HepG2 (cell line): Measurements from ENCODE around the gene ADAMTS4. TPM values are rescaled to one million over a fixed set of nuclear protein-coding genes. Genes with fewer than 3 reads are reported as not detected.

Experiments
- ATAC-seq: fragments of 200-7000 bp; cut with Tn5 transposase; 3 replicates; pipeline ENCODE4 v1.9.1; 2020; ENCODE audit warnings: mild to moderate bottlenecking, moderate library complexity
- BruUV-seq: library from RNA; stranded (reverse); fragments of 400-500 nt; replicated peaks from 2 replicates; lab custom pipeline; 2021; lab: Mats Ljungman, UMichigan
- CTCF ChIA-PET: fragments of 300-600 bp; formaldehyde crosslinking; extraction: SDS; loops from one replicate; lab custom pipeline; 2021; ENCODE audit warnings: low total read pairs, inconsistent platforms, low intra/inter-chr PET ratio; lab: Yijun Ruan, JAX
- POLR2A ChIA-PET: fragments of 350-600 bp; sonication (Branson Sonifier 250); formaldehyde crosslinking; loops from one replicate; lab custom pipeline; 2020; ENCODE audit warnings: antibody characterized with exemption, inconsistent platforms; lab: Yijun Ruan, JAX
- DNase-seq: peaks from one replicate; pipeline ENCODE4 v3.0.0-alpha.2; 2015; ENCODE audit warnings: low spot score
- FAIRE-seq: peaks from 3 replicates; lab custom pipeline; 2011; peaks lifted over from hg19 to GRCh38; lab: Jason Lieb, UNC
- H2AFZ ChIP-seq: one replicate; pipeline ENCODE4 v1.6.1; 2011; ENCODE audit warnings: low read length, inconsistent platforms
- H3K27ac ChIP-seq: fragments of 300-600 bp; 3 replicates; pipeline ENCODE4 v1.8.0; 2011; ENCODE audit warnings: mixed run types, mild to moderate bottlenecking, mixed read lengths, low read length, inconsistent platforms; ENCODE audit not compliant: insufficient read depth; ENCODE audit errors: extremely low read length
- H3K27me3 ChIP-seq, 2 experiments: fragments of 200-600 bp in 1 of 2; 2 replicates in 1 of 2; 3 replicates in 1 of 2; pipeline versions ENCODE4 v1.6.0 to v1.8.0; 2011; ENCODE audit warnings: low read length in 2 of 2, mild to moderate bottlenecking in 2 of 2, moderate library complexity in 2 of 2, inconsistent platforms in 1 of 2; ENCODE audit not compliant: insufficient read depth in 2 of 2, control insufficient read depth in 1 of 2
- H3K36me3 ChIP-seq, 2 experiments: fragments of 200-600 bp in 1 of 2; replicated peaks in 1 of 2; 2 replicates in 1 of 2; 3 replicates in 1 of 2; pipeline versions ENCODE4 v1.5.1 to v1.8.0; 2011; ENCODE audit warnings: low read length in 2 of 2, inconsistent platforms in 1 of 2; ENCODE audit not compliant: insufficient read depth in 2 of 2, control insufficient read depth in 1 of 2
- H3K4me1 ChIP-seq: 2 replicates; pipeline ENCODE4 v1.5.1; 2012; ENCODE audit warnings: low read length, inconsistent platforms; ENCODE audit not compliant: insufficient read depth
- H3K4me2 ChIP-seq: 2 replicates; pipeline ENCODE4 v1.6.0; 2011; ENCODE audit warnings: low read depth, low read length, inconsistent platforms
- H3K4me3 ChIP-seq, 3 experiments: fragments of 200-600 bp in 1 of 3; sonication (generic), shearing (Covaris generic) in 1 of 3; replicated peaks in 1 of 3; 2 replicates each; pipeline ENCODE4 v1.5.1; 2011 to 2016; ENCODE audit warnings: low read length in 3 of 3, inconsistent platforms in 2 of 3, low read depth in 2 of 3, mild to moderate bottlenecking in 2 of 3, control low read depth in 1 of 3, mixed read lengths in 1 of 3; ENCODE audit not compliant: insufficient read depth in 1 of 3
- H3K79me2 ChIP-seq: one replicate; pipeline ENCODE4 v1.6.1; 2011; ENCODE audit warnings: low read length, inconsistent platforms; ENCODE audit not compliant: insufficient read depth
- H3K9ac ChIP-seq: 2 replicates; pipeline ENCODE4 v1.6.0; 2011; ENCODE audit warnings: mild to moderate bottlenecking, low read depth, low read length, inconsistent platforms; ENCODE audit not compliant: insufficient read depth
- H3K9me3 ChIP-seq: 2 replicates; pipeline ENCODE4 v1.5.1; 2012; ENCODE audit warnings: mild to moderate bottlenecking, low read length
- H4K20me1 ChIP-seq: 2 replicates; pipeline ENCODE4 v1.6.0; 2011; ENCODE audit warnings: inconsistent platforms, mild to moderate bottlenecking, low read length, moderate library complexity; ENCODE audit not compliant: insufficient read depth
- CAMTA2 ChIP-seq: sonication (generic); formaldehyde crosslinking; IDR thresholded peaks from 2 replicates; pipeline ENCODE4 v1.4.0; 2020; ENCODE audit warnings: mild to moderate bottlenecking, missing genetic modification reagents, borderline replicate concordance
- ETV6 ChIP-seq: sonication (generic); formaldehyde crosslinking; conservative IDR thresholded peaks from 2 replicates; pipeline ENCODE4 v1.4.0; 2020; ENCODE audit warnings: missing genetic modification reagents
- HDAC1 ChIP-seq: sonication (generic); formaldehyde crosslinking; IDR thresholded peaks from 2 replicates; pipeline ENCODE4 v1.5.1; 2020; ENCODE audit warnings: mild to moderate bottlenecking, missing genetic modification reagents
- HOXA5 ChIP-seq: sonication (generic); formaldehyde crosslinking; IDR thresholded peaks from 2 replicates; pipeline ENCODE4 v1.4.0; 2020; ENCODE audit warnings: missing genetic modification reagents
- HOXA9 ChIP-seq: sonication (generic); formaldehyde crosslinking; IDR thresholded peaks from 2 replicates; pipeline ENCODE4 v1.8.1; 2022; ENCODE audit warnings: missing genetic modification reagents, mild to moderate bottlenecking, moderate library complexity, borderline replicate concordance
- JUND ChIP-seq: sonication (generic); formaldehyde crosslinking; IDR thresholded peaks from 2 replicates; pipeline ENCODE4 v1.8.0; 2022; ENCODE audit warnings: mild to moderate bottlenecking, missing genetic modification reagents
- KAT7 ChIP-seq: IDR thresholded peaks from 2 replicates; pipeline ENCODE4 v1.6.1; 2018; ENCODE audit warnings: borderline replicate concordance, missing compliant biosample characterization
- MAFK ChIP-seq, 2 experiments: IDR thresholded peaks in 1 of 2; conservative IDR thresholded peaks in 1 of 2; 2 replicates each; pipeline ENCODE4 v1.6.1; 2011; ENCODE audit warnings: improper control_type of control experiment in 2 of 2, low read length in 2 of 2
- MED1 ChIP-seq: sonication (generic); formaldehyde crosslinking; IDR thresholded peaks from 2 replicates; pipeline ENCODE4 v1.4.0; 2020; ENCODE audit warnings: missing genetic modification reagents
- MEIS1 ChIP-seq: sonication (generic); formaldehyde crosslinking; IDR thresholded peaks from 2 replicates; pipeline ENCODE4 v1.9.0; 2021; ENCODE audit warnings: mild to moderate bottlenecking, missing genetic modification reagents, moderate library complexity, borderline replicate concordance
- PTBP1 ChIP-seq: fragments of 200-400 bp; formaldehyde crosslinking; IDR thresholded peaks from 2 replicates; pipeline ENCODE4 v1.6.1; 2018; ENCODE audit warnings: low read length, low read depth; ENCODE audit not compliant: poor library complexity, severe bottlenecking
- RNF219 ChIP-seq: sonication (generic); formaldehyde crosslinking; IDR thresholded peaks from 2 replicates; pipeline ENCODE4 v1.5.0; 2020; ENCODE audit warnings: mild to moderate bottlenecking, missing genetic modification reagents
- SALL1 ChIP-seq: sonication (generic); formaldehyde crosslinking; IDR thresholded peaks from 2 replicates; pipeline ENCODE4 v1.8.0; 2022; ENCODE audit warnings: mild to moderate bottlenecking, missing genetic modification reagents
- SP140L ChIP-seq: sonication (generic); formaldehyde crosslinking; IDR thresholded peaks from 2 replicates; pipeline ENCODE4 v1.4.0; 2020; ENCODE audit warnings: missing genetic modification reagents, borderline replicate concordance
- ZNF10 ChIP-seq: sonication (generic); formaldehyde crosslinking; IDR thresholded peaks from 2 replicates; pipeline ENCODE4 v1.4.0; 2020; ENCODE audit warnings: mild to moderate bottlenecking, low read depth, missing genetic modification reagents, borderline replicate concordance
- ZNF552 ChIP-seq: sonication (generic); formaldehyde crosslinking; IDR thresholded peaks from 2 replicates; pipeline ENCODE4 v1.9.0; 2022; ENCODE audit warnings: missing genetic modification reagents, mild to moderate bottlenecking, borderline replicate concordance
- ZNF589 ChIP-seq: sonication (generic); formaldehyde crosslinking; conservative IDR thresholded peaks from 2 replicates; pipeline ENCODE4 v1.8.0; 2022; ENCODE audit warnings: mild to moderate bottlenecking, moderate library complexity, missing genetic modification reagents
- ZNF605 ChIP-seq: sonication (generic); formaldehyde crosslinking; IDR thresholded peaks from 2 replicates; pipeline ENCODE4 v1.8.0; 2022; ENCODE audit warnings: mild to moderate bottlenecking, missing genetic modification reagents
- ZNF614 ChIP-seq: IDR thresholded peaks from 2 replicates; pipeline ENCODE4 v1.6.1; 2018; ENCODE audit warnings: missing biosample characterization, missing genetic modification reagents, inconsistent platforms, borderline replicate concordance
- WGBS: methylation state at CpG from one replicate; pipeline ENCODE4 v1.1.6; 2017; ENCODE audit warnings: low lambda C conversion rate; 5-methylcytosine and 5-hydroxymethylcytosine counted together
- in situ Hi-C: cut with HindIII; loops from 2 replicates; pipeline ENCODE4 v1.10.0; 2017; ENCODE audit warnings: low pct_unique_long_range_greater_than_20kb; ENCODE audit not compliant: extremely low pct_ligation_motif_present
- intact Hi-C: fragments of 100-400 bp; cut with micrococcal nuclease; formaldehyde crosslinking; loops from one replicate; pipeline ENCODE4 v1.10.0; 2022; ENCODE audit not compliant: unreplicated experiment
- polyA plus RNA-seq, 8 experiments: library from polyadenylated mRNA; depleted of rRNA in 3 of 8; stranded (reverse) in 7 of 8; unstranded in 1 of 8; fragments of >200 nt; fragmentation: Illumina TruSeq in 4 of 8; extraction: Trizol in 4 of 8; gene quantifications; 2 replicates each; pipeline versions ENCODE4 v1.2.1 to v1.2.3, GENCODE V29; 2011 to 2016; ENCODE audit warnings: low read depth in 4 of 8, missing spikeins in 1 of 8, mixed read lengths in 1 of 8; ENCODE audit not compliant: insufficient read depth in 1 of 8
- total RNA-seq, 5 experiments: library from RNA; depleted of rRNA; stranded (reverse); fragments of >200 nt; fragmentation: Illumina TruSeq; extraction: Trizol; gene quantifications; 2 replicates each; pipeline ENCODE4 v1.2.3, GENCODE V29; 2016; ENCODE audit warnings: low read depth in 1 of 5

The ADAMTS4 gene
- total and polyA plus RNA-seq, 2 of the 13 experiments (the other 11 are each of a cell fraction or from before 2014, with no cell fraction given), result 0.51 to 1.7 TPM

GRCh38 chr1:161201836-161202712 is 3.2 kb upstream of the ADAMTS4 start, which contains the start of gene NDUFS2 (continued):
- TF ChIP-seq HOXA5 (CRISPR knock-in tag) (no peak), ZNF614 (no peak; the same call in 1 of the 2 replicates), KAT7 (CRISPR knock-in tag) (peak; percentile 80; the same call in 1 of the 2 replicates), JUND (CRISPR knock-in tag) (no peak)

GRCh38 chr1:161200992-161201835 is 2.4 kb upstream of the ADAMTS4 start:
- peak; percentile 5; the same call in 2 of the 3 replicates for ATAC-seq
- Histone ChIP-seq H3K4me3 (peak overlapping the region; percentile 41 to 85 (median 48); a peak in 5 of 6 replicates), H3K4me1 (peaks cover 85% of the 10 kb centered on the region), H3K27ac (peak overlapping the region; percentile 70), H3K36me3 (peaks cover 1 to 27% of the 10 kb centered on the region in 2 experiments; a peak in 4 of 5 replicates), H3K9ac (peak overlapping the region; percentile 90), H3K27me3 (no peaks in the 10 kb centered on the region; a peak in 1 of 5 replicates), H4K20me1 (no peaks in the 10 kb centered on the region), H3K9me3 (no peaks in the 10 kb centered on the region), H3K4me2 (peak overlapping the region; percentile 98), H2AFZ (peak overlapping the region; percentile 37), H3K79me2 (peaks cover 22% of the 10 kb centered on the region)
- in situ Hi-C loops, result no loop called here
- DNase-seq, result no peak
- ChIA-PET CTCF (no interaction called here), POLR2A (interaction anchor here (0.7 to 13.8 kb wide), 17 partner anchors 21 to 199 kb away, joined by 3 to 357 read pairs (median 7); partner anchors contain the start of genes APOA2, CFAP126, DEDD and PCP4L1)
- intact Hi-C loops, result no loop called here
- FAIRE-seq, result no peak
- 89% methylated on average over 12 of the region's 13 CpGs for WGBS
- TSS peak; percentile 77 for BruUV-seq
- peak; percentile 60; the same call in 1 of the 2 replicates for TF ChIP-seq ZNF605 (CRISPR knock-in tag)
- no peak for TF ChIP-seq SP140L (CRISPR knock-in tag)
- peak; percentile 17; the same call in 1 of the 2 replicates for TF ChIP-seq HDAC1 (CRISPR knock-in tag)
- no peak; the same call in 1 of the 2 replicates for TF ChIP-seq SALL1 (CRISPR knock-in tag)
- no peak for TF ChIP-seq ETV6
- no peak for TF ChIP-seq PTBP1
- no peak for TF ChIP-seq MEIS1 (CRISPR knock-in tag)
- TF ChIP-seq ZNF589 (CRISPR knock-in tag), result no peak
- no peak for TF ChIP-seq HOXA9 (CRISPR knock-in tag)
- no peak for TF ChIP-seq MAFK (conservative IDR thresholded peaks at IDR 0.05 in 1 of 2, IDR thresholded peaks at IDR 0.05 in 1 of 2; ENCODE audit: low read length in 2 of 2)
- TF ChIP-seq MED1 (CRISPR knock-in tag), result no peak
- no peak for TF ChIP-seq CAMTA2
- TF ChIP-seq ZNF552, result no peak
- TF ChIP-seq RNF219 (CRISPR knock-in tag), result no peak
- TF ChIP-seq ZNF10 (CRISPR knock-in tag), result no peak
